Measurements from ENCODE around the gene KANSL1L.
A peak's percentile ranks its signal among the peaks of the same experiment; 100 is the strongest.
"Not testable (repeated sequence)": the region's sequence is repeated elsewhere in the genome, so short reads cannot be mapped to it uniquely, and the experiment has no call there.

KANSL1L gene, protein sequence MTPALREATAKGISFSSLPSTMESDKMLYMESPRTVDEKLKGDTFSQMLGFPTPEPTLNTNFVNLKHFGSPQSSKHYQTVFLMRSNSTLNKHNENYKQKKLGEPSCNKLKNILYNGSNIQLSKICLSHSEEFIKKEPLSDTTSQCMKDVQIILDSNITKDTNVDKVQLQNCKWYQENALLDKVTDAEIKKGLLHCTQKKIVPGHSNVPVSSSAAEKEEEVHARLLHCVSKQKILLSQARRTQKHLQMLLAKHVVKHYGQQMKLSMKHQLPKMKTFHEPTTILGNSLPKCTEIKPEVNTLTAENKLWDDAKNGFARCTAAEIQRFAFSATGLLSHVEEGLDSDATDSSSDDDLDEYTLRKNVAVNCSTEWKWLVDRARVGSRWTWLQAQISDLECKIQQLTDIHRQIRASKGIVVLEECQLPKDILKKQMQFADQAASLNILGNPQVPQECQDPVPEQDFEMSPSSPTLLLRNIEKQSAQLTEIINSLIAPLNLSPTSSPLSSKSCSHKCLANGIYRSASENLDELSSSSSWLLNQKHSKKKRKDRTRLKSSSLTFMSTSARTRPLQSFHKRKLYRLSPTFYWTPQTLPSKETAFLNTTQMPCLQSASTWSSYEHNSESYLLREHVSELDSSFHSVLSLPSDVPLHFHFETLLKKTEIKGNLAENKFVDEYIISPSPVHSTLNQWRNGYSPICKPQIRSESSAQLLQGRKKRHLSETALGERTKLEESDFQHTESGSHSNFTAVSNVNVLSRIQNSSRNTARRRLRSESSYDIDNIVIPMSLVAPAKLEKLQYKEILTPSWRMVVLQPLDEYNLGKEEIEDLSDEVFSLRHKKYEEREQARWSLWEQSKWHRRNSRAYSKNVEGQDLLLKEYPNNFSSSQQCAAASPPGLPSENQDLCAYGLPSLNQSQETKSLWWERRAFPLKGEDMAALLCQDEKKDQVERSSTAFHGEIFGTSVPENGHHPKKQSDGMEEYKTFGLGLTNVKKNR

DNA sequence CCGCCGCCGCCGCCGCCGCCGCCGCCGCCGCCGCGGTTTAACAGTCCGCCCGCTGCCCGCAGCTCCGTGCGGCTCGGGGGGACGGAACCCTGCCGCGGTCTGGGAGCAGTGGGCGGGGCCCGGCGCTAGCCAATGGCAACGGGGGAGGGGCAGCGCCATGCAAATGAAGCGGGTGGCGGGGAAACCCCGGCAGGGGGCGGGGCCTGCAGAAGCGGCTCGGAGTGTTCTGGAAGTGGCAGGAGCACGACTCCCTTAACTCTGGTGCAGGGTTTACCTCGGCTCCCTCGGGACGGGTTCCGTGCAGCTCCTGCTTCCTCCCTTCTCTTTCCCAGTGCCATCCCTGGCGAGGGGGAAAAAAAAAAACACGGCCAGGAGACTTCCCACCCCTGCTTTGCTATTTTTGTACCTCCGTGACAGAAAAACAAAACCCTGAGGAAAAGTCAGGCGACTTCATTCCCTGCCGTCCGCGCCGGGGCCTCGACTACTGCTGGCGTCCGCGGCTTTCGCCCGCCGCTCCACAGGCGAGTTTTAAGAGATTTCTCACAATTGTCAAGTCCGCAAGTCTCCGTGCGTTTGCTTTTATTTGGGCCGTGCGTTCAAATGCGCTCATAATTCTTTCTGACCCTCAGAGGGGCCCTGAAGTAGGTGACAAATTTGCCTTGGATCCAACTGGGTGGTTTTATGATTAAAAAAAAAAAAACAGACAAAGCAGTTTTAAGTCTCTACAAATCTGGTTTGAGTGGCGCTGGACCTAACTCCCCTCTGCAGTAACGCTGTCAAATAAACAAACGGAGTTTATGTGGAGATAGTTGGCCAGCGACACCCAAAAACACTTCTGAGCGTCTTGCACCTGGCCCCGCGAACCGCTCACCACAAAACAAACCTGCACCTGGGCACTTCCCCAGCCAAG, at the start of gene KANSL1L:
Gene KANSL1L (minus strand): TSS at position 101 of the 910 bp plus-strand sequence. CDS start 16,827 bp downstream, outside the sequence.
- peak; percentile 82 for DNase-seq (ENCODE audit: low read depth)

- DNase-seq (ENCODE audit: low read depth), result no peak
Observed at GRCh38 chr2:210215120-210215519, 43.9 kb upstream of the KANSL1L start.

DNA sequence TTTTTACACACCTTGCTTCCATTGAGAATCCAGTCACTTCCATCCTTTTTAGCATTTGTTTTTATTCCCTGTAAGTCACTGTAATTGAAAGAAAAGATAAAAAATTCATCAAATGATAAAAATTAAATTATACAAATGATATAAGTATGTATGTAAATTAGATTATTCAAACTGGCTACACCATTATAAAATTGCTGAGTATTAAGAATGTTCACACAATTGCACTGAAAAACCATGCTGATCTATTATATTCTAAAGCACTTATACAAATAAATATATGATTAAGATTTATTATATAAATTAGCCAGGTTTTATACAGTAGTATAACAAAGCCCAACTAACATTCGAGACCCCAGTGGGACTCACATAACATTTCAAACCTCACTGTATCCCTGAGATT, 39.0 kb upstream of the KANSL1L start:
- no peak for DNase-seq (ENCODE audit: low read depth)

DNA sequence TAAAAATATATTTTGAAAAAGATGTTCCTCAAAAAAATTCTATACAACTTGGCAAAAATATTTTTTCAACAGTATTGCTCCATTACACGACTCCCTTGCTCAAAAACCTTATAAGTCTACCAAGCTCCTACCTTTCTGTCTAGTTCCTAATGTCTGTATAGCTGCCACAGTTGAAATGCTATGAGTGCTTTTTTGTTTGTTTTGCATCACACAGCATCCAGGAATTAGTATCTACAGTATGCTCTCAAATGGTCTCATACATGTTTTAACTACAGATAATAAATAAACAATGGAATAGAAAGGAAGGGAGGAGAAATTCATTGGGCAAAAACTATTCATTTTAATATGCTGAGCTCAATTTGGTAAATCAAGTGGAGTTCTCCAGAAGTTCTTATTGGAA, 36.7 kb upstream of the KANSL1L start:
- DNase-seq (ENCODE audit: low read depth), result no peak

DNA sequence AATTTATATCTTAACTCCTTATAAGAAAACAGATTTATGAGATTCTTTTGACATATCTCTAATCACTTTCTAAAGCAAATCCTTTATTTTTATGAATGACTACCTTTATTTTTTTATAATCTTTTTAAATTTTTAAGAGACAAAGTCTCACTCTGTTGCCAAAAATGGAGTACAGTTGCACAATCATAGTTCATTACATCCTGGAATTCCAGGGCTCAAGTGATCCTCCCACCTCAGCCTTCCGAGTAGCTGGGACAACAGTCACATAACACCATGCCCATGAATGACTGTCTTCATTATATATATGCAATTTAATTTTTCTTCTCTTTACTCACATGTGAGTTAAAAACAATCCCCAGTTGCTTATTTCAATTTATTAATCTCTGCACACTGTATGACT, 32.3 kb upstream of the KANSL1L start:
- DNase-seq (ENCODE audit: low read depth), result no peak

- DNase-seq (ENCODE audit: low read depth), result no peak
Observed at GRCh38 chr2:210203147-210203546, 31.9 kb upstream of the KANSL1L start.

DNA sequence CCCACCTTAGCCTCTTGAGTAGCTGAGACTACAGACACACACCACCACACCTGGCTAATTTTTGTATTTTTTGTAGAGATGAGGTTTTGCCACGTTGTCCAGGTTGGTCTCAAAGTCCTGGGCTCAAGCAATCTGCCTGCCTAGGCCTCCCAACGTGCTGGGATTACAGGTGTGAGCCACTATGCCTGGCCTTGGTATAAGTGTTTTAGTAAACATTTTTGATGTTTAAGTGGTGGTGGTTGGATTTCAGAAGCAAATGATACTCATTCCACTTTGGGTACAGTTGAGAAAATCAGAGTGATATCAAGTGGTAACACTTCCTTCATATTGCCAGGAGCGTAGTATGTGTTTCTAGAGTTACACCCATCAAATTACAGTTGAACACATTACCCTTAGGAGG, 28.6 kb upstream of the KANSL1L start:
- DNase-seq (ENCODE audit: low read depth), result no peak

- DNase-seq (ENCODE audit: low read depth), result no peak
Observed at GRCh38 chr2:210199186-210199765, 28.1 kb upstream of the KANSL1L start.

DNA sequence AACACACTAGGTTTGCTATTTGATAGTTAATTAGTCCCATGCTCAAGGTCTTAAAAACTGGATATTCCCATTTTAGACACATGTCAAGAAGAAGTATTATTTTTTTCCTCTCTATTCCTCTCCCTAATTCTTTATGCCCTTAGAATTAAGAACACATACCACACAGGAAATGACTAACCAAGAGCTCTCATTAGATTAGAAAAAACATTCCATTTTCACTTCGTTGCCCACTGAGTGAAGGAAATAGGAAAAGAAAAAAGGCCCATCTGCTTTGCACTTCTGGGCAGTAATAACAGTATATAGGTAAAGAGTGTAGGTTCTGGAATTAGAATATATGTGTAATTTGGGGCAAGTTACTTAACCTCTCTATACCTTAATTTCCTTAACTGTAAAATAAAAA, 27.1 kb upstream of the KANSL1L start:
- no peak for DNase-seq (ENCODE audit: low read depth)

GRCh38 chr2:210197720-210198119, 26.5 kb upstream of the KANSL1L start:
- no peak for DNase-seq (ENCODE audit: low read depth)

DNA sequence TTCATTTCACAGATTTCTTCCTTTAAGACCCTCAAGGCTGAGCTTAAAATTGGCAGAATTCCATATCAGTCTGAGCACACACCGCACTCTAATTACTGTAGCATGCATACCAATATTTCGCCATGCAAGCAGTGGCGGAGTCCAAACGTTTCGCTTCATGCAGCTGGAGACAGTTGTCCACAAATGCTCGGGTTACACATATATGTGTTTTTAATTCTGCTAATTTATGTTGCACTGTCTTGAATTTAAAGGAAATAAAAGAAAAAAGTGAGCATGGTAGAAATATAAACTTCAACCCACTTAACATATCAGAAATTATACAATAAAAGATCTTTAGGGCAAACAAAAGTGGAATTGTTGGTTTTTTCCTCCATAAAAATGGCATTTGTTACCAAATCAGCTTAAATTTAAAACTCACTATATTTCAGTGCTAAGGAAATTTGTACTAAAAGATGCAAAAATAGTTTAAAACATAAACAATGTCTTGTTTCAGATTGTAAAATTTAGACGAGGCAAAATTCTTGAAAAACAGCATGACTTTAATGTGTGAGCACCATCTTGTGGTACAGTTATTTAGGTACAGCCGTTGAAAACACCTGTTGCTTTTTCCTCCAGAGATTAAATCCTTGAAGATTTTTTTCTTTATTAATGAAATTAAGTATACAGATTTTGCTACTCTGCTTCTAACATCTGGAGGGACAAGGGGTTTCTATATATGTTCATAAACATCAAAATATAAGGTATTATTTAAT, 24.1 kb upstream of the KANSL1L start:
- DNase-seq (ENCODE audit: low read depth), result no peak

DNA sequence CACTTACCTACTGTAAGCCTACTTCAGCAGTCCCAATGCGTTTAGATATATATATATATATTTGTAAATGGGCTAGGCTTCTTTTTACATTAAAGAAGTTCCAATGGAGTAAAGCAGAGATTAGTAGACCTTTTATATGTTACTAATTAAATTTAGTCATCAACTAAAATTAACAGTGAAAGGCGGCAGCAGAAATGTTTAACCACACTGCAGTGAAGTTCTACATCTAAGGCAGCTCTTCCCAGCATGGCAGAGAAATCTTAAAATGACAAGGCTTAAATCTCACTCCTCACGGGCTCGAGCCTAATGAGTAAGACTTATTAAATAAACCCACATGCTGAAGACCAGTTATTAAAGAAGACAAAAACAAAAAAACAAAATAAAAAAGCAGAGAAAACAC, 19.1 kb upstream of the KANSL1L start:
- DNase-seq (ENCODE audit: low read depth), result no peak

DNA sequence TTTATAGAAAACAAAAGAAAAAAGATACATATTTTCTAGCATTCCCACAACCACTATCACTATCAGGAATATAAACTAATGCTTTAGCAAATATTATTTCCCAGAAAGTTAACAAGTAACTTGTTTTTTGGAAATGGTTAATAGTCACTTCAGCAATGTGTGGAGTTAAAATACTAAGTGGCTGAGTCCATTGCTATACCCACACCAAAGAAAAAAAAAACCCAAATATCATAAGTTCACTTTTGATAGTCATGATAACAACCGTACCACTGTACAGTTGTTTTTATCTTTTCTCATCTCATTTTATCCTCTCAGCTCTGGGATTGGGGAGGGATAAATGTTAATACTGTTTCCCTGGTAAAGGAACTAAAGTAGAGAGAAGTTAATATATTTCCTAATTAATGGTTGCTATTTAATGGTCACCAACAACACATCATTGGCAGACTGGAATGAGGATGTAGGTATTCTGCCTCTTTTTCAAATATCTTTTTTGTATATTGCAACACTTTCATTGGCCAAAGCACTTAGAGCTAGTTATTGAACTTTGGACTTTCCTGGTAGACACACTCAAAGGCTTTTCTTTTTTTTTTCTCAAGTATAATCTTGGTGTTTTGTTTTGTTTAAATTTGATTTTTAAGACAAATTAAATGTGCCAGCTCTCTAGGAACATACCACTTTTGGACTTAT, 18.4 kb upstream of the KANSL1L start:
- no peak for DNase-seq (ENCODE audit: low read depth)

DNA sequence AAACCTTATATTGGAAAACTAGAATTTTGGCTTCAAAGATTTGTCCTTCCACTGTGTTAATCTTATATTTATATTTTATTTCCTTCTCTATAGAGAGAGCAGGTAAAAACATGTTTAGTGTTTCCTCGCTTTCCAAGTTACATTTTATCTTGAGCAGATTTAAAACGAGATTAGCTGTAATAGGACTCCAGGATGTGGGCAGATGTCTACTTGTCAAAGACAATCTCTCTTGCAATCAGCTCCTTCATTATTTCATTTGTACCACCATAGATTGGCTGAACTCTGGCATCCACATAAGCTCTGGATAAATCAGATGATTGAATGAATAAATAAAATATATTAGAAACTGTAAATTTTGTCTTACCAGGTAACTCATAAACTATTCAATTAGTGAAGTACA, 17.5 kb upstream of the KANSL1L start:
- no peak for DNase-seq (ENCODE audit: low read depth)

- no peak for DNase-seq (ENCODE audit: low read depth)
Observed at GRCh38 chr2:210188190-210188589, 17.0 kb upstream of the KANSL1L start.

- DNase-seq (ENCODE audit: low read depth), result not testable (repeated sequence)
Observed at GRCh38 chr2:210183936-210184335, 12.7 kb upstream of the KANSL1L start.

- not testable (repeated sequence) for DNase-seq (ENCODE audit: low read depth)
Observed at GRCh38 chr2:210181606-210182088, 10.4 kb upstream of the KANSL1L start.

DNA sequence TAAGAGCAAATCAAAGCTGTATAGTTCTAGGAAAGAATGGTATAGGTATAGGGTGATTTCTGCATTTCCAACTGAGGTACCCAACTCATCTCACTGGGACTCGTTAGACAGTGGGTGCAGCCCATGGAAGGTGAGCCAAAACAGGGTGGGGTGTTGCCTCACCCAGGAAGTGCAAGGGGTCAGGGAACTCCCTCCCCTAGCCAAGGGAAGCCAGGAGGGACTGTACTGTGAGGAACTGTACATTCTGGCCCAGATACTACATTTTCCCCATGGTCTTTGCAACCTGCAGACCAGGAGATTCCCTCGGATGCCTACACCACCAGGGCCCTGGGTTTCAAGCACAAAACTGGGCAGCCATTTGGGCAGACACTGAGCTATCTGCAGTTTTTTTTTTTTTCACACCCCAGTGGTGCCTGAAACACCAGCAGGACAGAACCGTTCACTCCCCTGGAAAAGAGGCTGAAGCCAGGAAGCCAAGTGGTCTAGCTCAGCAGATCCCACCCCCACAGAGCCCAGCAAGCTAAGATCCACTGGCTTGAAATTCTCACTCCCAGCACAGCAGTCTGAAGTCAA, 9.9 kb upstream of the KANSL1L start:
- DNase-seq (ENCODE audit: low read depth), result not testable (repeated sequence)

DNA sequence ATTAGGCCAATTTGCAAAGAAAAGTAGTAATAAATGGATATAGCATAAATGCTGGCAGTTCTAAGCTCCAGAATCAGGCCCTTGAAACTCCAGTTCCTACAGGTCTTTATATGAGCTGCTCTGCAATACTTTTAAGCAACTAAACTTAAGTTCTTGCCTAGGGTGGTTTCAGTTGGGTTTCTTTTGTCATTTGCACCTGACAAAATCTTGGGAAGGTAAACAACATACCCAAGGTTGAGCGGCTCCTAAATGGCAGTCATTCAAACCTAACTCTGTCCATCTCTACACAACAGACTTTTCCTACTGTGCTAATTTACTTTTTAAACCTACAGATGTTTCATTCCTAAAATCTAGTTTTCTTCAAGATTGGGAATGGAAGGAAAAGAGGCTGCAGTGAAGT, 9.3 kb upstream of the KANSL1L start:
- no peak for DNase-seq (ENCODE audit: low read depth)
